Measurements from ENCODE around the gene CXorf65. TPM values are rescaled to one million over a fixed set of nuclear protein-coding genes. Genes with fewer than 3 reads are reported as not detected.
A peak's percentile ranks its signal among the peaks of the same experiment; 100 is the strongest.

The CXorf65 gene
- total RNA-seq, 2 experiments from 2014 or later: 17.3 to 20.0 TPM

DNA sequence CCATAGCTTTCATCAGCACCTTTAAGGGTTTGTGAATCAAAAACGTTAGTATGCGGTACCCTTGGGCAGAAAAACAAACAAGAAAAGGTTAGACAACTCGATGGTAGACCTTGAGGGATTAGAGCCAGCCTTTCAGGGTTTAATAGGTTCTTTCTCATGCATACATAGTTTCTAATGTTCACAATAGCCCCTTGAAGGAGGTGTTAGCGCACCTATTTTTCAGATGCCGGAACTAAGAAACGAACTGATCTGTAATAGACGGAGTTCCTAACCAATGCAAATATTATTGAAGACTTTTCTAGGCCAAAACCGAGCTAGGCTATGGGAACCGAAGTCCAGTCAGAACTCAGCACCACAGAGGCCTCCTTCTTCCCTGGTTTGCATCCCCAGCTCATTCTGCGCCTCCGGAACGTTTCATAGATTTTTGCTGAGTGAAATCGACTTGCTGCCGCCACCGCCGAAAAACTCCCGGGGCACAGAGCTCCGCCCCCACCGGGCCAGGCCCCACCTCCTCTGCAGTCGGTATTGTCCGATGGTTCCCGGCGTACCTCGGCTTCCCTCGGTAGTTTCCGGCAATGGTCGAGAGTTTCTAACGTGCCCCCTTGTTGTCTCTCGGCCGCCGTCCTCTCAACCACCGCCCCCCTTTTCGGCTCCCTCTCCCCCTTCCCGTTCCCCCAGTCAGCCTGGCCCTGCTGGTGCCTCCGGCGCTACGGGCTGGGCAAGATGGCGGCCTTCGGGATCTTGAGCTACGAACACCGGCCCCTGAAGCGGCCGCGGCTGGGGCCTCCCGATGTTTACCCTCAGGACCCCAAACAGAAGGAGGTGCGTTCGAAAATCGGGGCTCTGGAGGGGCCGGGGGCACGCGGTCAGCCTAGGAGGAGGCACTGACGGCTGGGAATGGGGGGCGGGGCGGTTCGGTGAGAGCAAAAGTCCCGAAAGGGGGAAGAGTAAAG, 11.8 kb upstream of the CXorf65 start, which contains the start of gene MED12:
Gene MED12, plus strand, starts transcription at position 565 of the 953 bp plus-strand sequence. Its CDS starts 159 bp downstream, at position 724.
- TF ChIP-seq CTCF (IDR thresholded peaks at IDR 0.05): no peak
- Mint-ChIP-seq H3K4me3 (peak within 1 kb of the TSS; percentile 79), H3K27me3 (no peaks in the 10 kb centered on the region), H3K36me3 (ENCODE audit: low read depth) (peaks cover 13% of the 10 kb centered on the region), H3K4me1 (ENCODE audit: low read depth) (peaks cover 28% of the 10 kb centered on the region), H3K9me3 (no peaks in the 10 kb centered on the region), H3K27ac (peak within 1 kb of the TSS; percentile 85)
- ChIA-PET POLR2A (interaction anchor here (0.8 to 2.1 kb wide), 9 partner anchors 11 to 248 kb away, joined by 3 to 9 read pairs (median 4); partner anchors contain the start of genes CXorf65 and NONO), CTCF (interaction anchor here (1.4 to 3.3 kb wide), 5 partner anchors 11 to 63 kb away, joined by 3 to 19 read pairs (median 5); no protein-coding TSS in a partner anchor)
- ATAC-seq: peak; percentile 99
- DNase-seq: peak; percentile 92
- intact Hi-C loops (cut with micrococcal nuclease): no loop called here

GRCh38 chrX:71117358-71117757, 10.8 kb upstream of the CXorf65 start:
- no peak for TF ChIP-seq CTCF (IDR thresholded peaks at IDR 0.05)
- ATAC-seq (no peak), DNase-seq (no peak)
- H3K4me3 Mint-ChIP-seq: peak overlapping the region; percentile 79
- peaks cover 11% of the 10 kb centered on the region for H3K36me3 Mint-ChIP-seq (ENCODE audit: low read depth)
- intact Hi-C loops (cut with micrococcal nuclease): no loop called here
- no peaks in the 10 kb centered on the region for H3K9me3 Mint-ChIP-seq
- ChIA-PET POLR2A (interaction anchor here (0.8 to 1.7 kb wide), 4 partner anchors 15 to 249 kb away, joined by 3 to 8 read pairs (median 5); partner anchors contain the start of gene NONO), CTCF (interaction anchor here (2.4 to 3.3 kb wide), 2 partner anchors 17 to 20 kb away, joined by 5 to 19 read pairs; no protein-coding TSS in a partner anchor)
- H3K27ac Mint-ChIP-seq: peak overlapping the region; percentile 59
- H3K27me3 Mint-ChIP-seq: no peaks in the 10 kb centered on the region
- H3K4me1 Mint-ChIP-seq (ENCODE audit: low read depth): peaks cover 32% of the 10 kb centered on the region

- Mint-ChIP-seq H3K9me3 (no peaks in the 10 kb centered on the region), H3K4me1 (ENCODE audit: low read depth) (peaks cover 26% of the 10 kb centered on the region), H3K27me3 (no peaks in the 10 kb centered on the region), H3K27ac (peak overlapping the region; percentile 99), H3K36me3 (ENCODE audit: low read depth) (peaks cover 45% of the 10 kb centered on the region), H3K4me3 (peak overlapping the region; percentile 88)
- ATAC-seq: peak; percentile 34
- CTCF ChIA-PET: interaction anchor here (0.8 to 1.4 kb wide), 7 partner anchors 9 to 18 kb away, joined by 3 to 9 read pairs (median 3); no protein-coding TSS in a partner anchor
- intact Hi-C loops (cut with micrococcal nuclease): loop anchor here (5.0 kb wide), 1 partner anchor 45 kb away; the partner anchor contains the start of gene SNX12
- POLR2A ChIA-PET: interaction anchor here (1.0 to 4.0 kb wide), 5 partner anchors 11 to 71 kb away, joined by 3 to 43 read pairs (median 3); no protein-coding TSS in a partner anchor
- no peak for TF ChIP-seq CTCF (IDR thresholded peaks at IDR 0.05)
- peak; percentile 30 for DNase-seq
Measured at GRCh38 chrX:71111921-71112431, 5.4 kb upstream of the CXorf65 start.

- Mint-ChIP-seq H3K9me3 (no peaks in the 10 kb centered on the region), H3K4me3 (peak within 1 kb of the TSS; percentile 88), H3K4me1 (ENCODE audit: low read depth) (peaks cover 30% of the 10 kb centered on the region), H3K27ac (peak within 1 kb of the TSS; percentile 99), H3K36me3 (ENCODE audit: low read depth) (peaks cover 49% of the 10 kb centered on the region), H3K27me3 (no peaks in the 10 kb centered on the region)
- CTCF ChIA-PET: interaction anchor here (0.8 to 1.4 kb wide), 6 partner anchors 8 to 18 kb away, joined by 3 to 9 read pairs (median 3); no protein-coding TSS in a partner anchor
- intact Hi-C loops (cut with micrococcal nuclease): loop anchor here (5.0 kb wide), 1 partner anchor 44 kb away; the partner anchor contains the start of gene SNX12
- peak; percentile 84 for ATAC-seq
- POLR2A ChIA-PET: interaction anchor here (0.7 to 4.0 kb wide), 7 partner anchors 10 to 180 kb away, joined by 3 to 43 read pairs (median 3); no protein-coding TSS in a partner anchor
- no peak for TF ChIP-seq CTCF (IDR thresholded peaks at IDR 0.05)
- DNase-seq: peak; percentile 83
Measured at GRCh38 chrX:71111141-71111843, 4.8 kb upstream of the CXorf65 start, which contains the start of gene IL2RG. IL2RG (minus strand) TSS chrX:71111577; CDS start chrX:71111539, 38 bp downstream.
